ENCODE measurements around the gene TPCN2. TPM values are rescaled to one million over a fixed set of nuclear protein-coding genes. Genes with fewer than 3 reads are reported as not detected.

TPCN2 gene
- total and polyA plus RNA-seq, 4 experiments from 2014 or later: 6.6 to 23.0 (median 14.8) TPM

DNA sequence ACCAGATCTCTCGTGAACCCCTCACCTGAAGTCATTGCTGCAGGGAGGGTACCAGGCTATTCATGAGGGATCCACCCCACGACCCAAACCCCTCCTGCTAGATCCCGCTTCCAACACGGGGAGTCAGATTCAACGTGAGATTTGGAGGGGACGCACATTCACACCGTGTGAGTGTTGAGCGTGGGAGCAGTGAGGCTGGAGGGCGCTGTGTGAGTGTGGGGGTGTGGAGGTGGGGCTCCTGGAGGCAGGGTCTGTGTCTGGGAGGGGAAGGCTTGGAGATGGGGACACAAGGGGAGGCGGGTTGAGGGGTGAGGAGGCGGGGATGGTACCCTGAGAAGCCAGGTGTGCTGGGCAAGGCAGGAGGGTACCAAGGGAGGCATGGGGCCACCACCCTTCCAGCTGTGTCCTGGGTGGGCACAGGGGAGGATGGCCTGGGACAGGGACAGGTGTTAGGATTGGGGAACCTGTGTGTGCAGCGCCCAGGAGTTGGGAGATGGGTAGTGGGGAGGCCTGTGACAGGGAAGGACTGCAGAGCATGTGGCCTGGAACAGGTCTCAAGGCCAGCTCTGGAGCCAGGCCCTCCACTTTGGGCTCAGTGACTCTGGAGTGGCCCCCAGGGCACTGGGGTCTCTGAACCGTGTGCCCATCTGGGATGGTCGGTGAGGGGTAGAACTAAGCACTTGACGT lies 13.6 kb downstream of the TPCN2 start:
- peak overlapping the region in 2 of 7 donors; percentile 12 to 46 for H3K27ac Mint-ChIP-seq
- CTCF ChIA-PET (ENCODE audit: partially characterized antibody): no interaction called here

DNA sequence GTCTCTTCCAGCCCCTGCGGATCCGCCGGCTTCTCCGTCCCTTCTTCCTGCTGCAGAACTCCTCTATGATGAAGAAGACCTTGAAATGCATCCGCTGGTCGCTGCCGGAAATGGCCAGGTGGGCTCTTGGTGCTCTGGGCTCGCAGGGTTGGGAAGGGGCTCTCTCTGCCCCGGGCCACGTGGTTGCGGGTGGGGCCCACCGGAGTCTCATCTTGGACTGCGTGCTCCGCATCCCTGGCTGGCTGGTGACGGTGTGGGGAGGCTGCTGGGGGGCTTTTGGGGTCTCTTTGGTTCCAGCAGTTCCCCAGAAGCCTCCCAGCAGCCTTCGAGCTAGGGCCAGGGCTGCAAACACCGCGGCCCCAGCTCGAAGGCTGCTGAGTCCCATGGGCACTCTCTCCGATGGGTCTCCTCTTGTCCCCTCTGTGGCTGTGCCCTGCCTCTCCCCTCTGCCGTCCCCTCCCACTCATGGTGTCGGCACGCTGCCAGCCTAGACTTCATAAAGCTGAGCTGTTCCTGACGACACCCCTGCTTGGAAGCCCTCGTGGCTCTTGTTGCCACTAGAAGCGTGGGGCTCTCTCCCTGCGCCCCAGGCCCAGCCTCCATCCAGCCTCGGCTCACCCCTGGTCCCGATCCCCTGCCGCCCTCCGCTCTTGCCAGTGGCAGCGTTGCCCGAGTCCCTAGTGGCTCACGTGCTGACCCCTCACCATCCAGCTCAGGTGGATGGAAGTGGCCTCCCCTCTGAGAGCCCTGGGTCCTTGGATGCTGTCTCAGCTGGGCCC lies 14.3 kb downstream of the TPCN2 start:
- CTCF ChIA-PET (ENCODE audit: partially characterized antibody): no interaction called here
- Mint-ChIP-seq H3K36me3 (peaks cover 9 to 18% of the 10 kb centered on the region in 2 donors), H3K27me3 (no peaks in the 10 kb centered on the region), H3K9me3 (peaks cover 0 to 2% (median 0%) of the 10 kb centered on the region in 8 donors), H3K4me1 (peaks cover 0 to 9% (median 0%) of the 10 kb centered on the region in 4 donors), H3K4me3 (no peak overlapping the region), H3K27ac (no peak overlapping the region)
- DNase-seq: no peak
- POLR2A ChIA-PET (ENCODE audit: partially characterized antibody): no interaction called here
- Histone ChIP-seq H3K4me1 (ENCODE audit: insufficient read depth, low read length) (no peaks in the 10 kb centered on the region), H3K4me3 (ENCODE audit: low read length in 2 of 2) (no peak overlapping the region), H3K27me3 (ENCODE audit: insufficient read depth, low read length) (no peaks in the 10 kb centered on the region), H3K27ac (ENCODE audit: low read depth, low read length) (no peak overlapping the region), H3K36me3 (ENCODE audit: insufficient read depth, low read length) (no peaks in the 10 kb centered on the region), H3K9me3 (ENCODE audit: control insufficient read depth in 1 of 2, low read length in 2 of 2) (no peaks in the 10 kb centered on the region)
- intact Hi-C loops (cut with micrococcal nuclease): no loop called here

More for the DNA sequence above, 13.6 kb downstream of the TPCN2 start:
- Mint-ChIP-seq H3K27me3 (no peaks in the 10 kb centered on the region), H3K4me3 (no peak overlapping the region), H3K36me3 (peaks cover 9 to 13% of the 10 kb centered on the region in 2 donors), H3K4me1 (peaks cover 0 to 7% (median 0%) of the 10 kb centered on the region in 4 donors), H3K9me3 (peaks cover 0 to 2% (median 0%) of the 10 kb centered on the region in 8 donors)
- no peak overlapping the region for H3K4me3 ChIP-seq (ENCODE audit: low read length in 2 of 2)
- H3K4me1 ChIP-seq (ENCODE audit: insufficient read depth, low read length): no peaks in the 10 kb centered on the region
- intact Hi-C loops (cut with micrococcal nuclease): no loop called here
- no peak overlapping the region for H3K27ac ChIP-seq (ENCODE audit: low read depth, low read length)
- POLR2A ChIA-PET (ENCODE audit: partially characterized antibody): no interaction called here
- H3K9me3 ChIP-seq (ENCODE audit: control insufficient read depth in 1 of 2, low read length in 2 of 2): no peaks in the 10 kb centered on the region
- H3K27me3 ChIP-seq (ENCODE audit: insufficient read depth, low read length): no peaks in the 10 kb centered on the region
- no peak for DNase-seq
- no peaks in the 10 kb centered on the region for H3K36me3 ChIP-seq (ENCODE audit: insufficient read depth, low read length)

DNA sequence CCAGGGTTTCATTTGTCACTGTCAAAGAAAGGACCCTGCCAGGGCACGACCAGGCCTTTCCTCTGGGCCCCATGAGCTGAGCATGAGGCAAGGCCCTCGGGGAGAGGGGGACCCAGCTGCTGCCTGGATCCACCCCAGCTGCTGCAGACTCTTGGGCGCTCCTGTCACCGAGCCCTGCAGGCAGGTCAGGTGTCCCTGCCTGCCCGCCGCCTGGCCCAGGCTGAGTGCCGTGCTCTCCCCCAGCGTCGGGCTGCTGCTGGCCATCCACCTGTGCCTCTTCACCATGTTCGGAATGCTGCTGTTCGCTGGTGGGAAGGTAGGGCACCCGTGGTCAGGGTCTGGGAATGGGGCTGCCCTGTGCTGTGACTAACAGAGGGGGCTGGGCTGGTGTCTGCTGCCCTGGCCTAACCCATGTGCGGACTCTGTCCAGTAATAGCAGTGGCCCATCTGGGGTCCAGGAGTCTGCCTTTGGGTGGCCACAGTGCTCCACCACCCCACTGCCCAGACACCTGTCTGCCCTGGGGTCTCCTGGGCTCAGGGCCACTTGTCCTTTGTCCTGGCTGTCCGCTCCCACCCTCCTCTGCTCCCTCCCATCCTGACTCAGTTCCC lies 15.0 kb downstream of the TPCN2 start:
- Mint-ChIP-seq H3K9me3 (peaks cover 0 to 2% (median 0%) of the 10 kb centered on the region in 8 donors), H3K36me3 (peaks cover 9 to 19% of the 10 kb centered on the region in 2 donors), H3K4me3 (no peak overlapping the region), H3K27ac (no peak overlapping the region), H3K4me1 (peaks cover 0 to 7% (median 0%) of the 10 kb centered on the region in 4 donors), H3K27me3 (no peaks in the 10 kb centered on the region)
- POLR2A ChIA-PET (ENCODE audit: partially characterized antibody): no interaction called here
- H3K36me3 ChIP-seq (ENCODE audit: insufficient read depth, low read length): no peaks in the 10 kb centered on the region
- no peak for DNase-seq
- no peak overlapping the region for H3K27ac ChIP-seq (ENCODE audit: low read depth, low read length)
- intact Hi-C loops (cut with micrococcal nuclease): no loop called here
- no peaks in the 10 kb centered on the region for H3K27me3 ChIP-seq (ENCODE audit: insufficient read depth, low read length)
- CTCF ChIA-PET (ENCODE audit: partially characterized antibody): no interaction called here
- H3K9me3 ChIP-seq (ENCODE audit: control insufficient read depth in 1 of 2, low read length in 2 of 2): no peaks in the 10 kb centered on the region
- no peak overlapping the region for H3K4me3 ChIP-seq (ENCODE audit: low read length in 2 of 2)
- no peaks in the 10 kb centered on the region for H3K4me1 ChIP-seq (ENCODE audit: insufficient read depth, low read length)

DNA sequence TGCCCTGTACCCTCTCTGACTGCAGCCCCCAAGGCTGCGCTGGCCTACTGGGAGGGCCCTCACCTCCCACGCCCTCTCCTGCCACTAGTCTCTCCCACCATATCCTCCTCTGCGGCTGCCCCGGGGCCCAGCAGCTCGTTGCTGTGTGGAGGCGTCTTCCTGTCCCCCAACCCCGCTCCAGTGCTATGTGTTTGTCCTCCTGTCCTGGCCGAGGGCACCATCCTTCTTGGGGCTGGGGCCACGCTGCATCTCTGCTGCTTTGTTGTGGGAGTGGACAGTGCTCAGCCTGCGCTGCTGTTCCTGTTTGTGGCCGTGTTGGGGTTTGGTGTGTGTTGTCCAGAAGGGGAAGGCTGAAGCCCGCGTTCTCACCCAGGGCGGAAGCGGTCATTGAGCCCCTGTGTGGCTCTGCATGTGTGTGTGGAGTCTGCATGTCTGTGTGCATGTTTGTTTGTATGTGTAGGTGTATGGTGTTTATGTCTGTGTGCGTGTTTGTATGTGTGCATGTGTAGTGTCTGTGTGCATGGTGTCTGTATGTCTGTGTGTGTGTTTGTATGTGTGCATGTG lies 15.7 kb downstream of the TPCN2 start:
- Histone ChIP-seq H3K27me3 (ENCODE audit: insufficient read depth, low read length) (no peaks in the 10 kb centered on the region), H3K4me3 (ENCODE audit: low read length in 2 of 2) (no peak overlapping the region), H3K36me3 (ENCODE audit: insufficient read depth, low read length) (no peaks in the 10 kb centered on the region), H3K9me3 (ENCODE audit: control insufficient read depth in 1 of 2, low read length in 2 of 2) (no peaks in the 10 kb centered on the region), H3K27ac (ENCODE audit: low read depth, low read length) (no peak overlapping the region), H3K4me1 (ENCODE audit: insufficient read depth, low read length) (no peaks in the 10 kb centered on the region)
- POLR2A ChIA-PET (ENCODE audit: partially characterized antibody): no interaction called here
- Mint-ChIP-seq H3K4me1 (peaks cover 0 to 7% (median 0%) of the 10 kb centered on the region in 4 donors), H3K36me3 (peaks cover 9 to 19% of the 10 kb centered on the region in 2 donors), H3K27me3 (no peaks in the 10 kb centered on the region), H3K27ac (no peak overlapping the region), H3K9me3 (peaks cover 0 to 2% (median 0%) of the 10 kb centered on the region in 8 donors), H3K4me3 (no peak overlapping the region)
- CTCF ChIA-PET (ENCODE audit: partially characterized antibody): no interaction called here
- intact Hi-C loops (cut with micrococcal nuclease): no loop called here
- DNase-seq: no peak

DNA sequence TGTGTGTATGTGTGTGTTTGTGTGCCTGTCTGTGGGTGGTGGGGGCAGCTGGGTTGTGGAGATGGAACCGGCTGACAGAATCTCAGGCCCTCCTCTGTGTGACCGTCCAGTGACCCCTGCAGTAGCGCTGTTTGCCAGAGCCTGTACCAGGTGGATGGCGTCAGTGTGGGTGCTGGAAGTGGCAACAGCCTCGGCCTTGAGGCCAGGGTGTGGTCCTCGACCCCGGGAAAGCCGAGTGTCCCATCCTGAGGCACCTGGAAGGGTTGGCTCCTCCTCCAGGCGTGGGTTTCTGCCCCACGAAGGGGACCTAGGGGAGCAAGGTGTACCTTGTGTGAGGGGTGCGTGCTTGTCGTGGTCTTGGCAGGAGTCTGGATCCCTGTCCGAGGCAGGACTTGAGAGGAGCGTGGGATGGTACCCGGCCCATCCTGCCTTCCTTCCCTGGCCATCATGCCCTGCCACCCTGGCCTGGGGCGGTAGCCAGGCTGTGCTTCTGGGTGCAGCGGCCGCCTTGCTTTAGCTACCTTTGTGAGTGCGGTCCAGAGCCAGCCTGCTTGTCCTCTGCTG lies 16.5 kb downstream of the TPCN2 start:
- Histone ChIP-seq H3K27ac (ENCODE audit: low read depth, low read length) (no peak overlapping the region), H3K4me1 (ENCODE audit: insufficient read depth, low read length) (no peaks in the 10 kb centered on the region), H3K9me3 (ENCODE audit: control insufficient read depth in 1 of 2, low read length in 2 of 2) (no peaks in the 10 kb centered on the region), H3K27me3 (ENCODE audit: insufficient read depth, low read length) (no peaks in the 10 kb centered on the region), H3K36me3 (ENCODE audit: insufficient read depth, low read length) (no peaks in the 10 kb centered on the region), H3K4me3 (ENCODE audit: low read length in 2 of 2) (no peak overlapping the region)
- H3K9me3 Mint-ChIP-seq: peaks cover 0 to 2% (median 0%) of the 10 kb centered on the region in 8 donors
- no peak overlapping the region for H3K27ac Mint-ChIP-seq
- no peak for DNase-seq
- ChIA-PET CTCF (ENCODE audit: partially characterized antibody) (no interaction called here), POLR2A (ENCODE audit: partially characterized antibody) (no interaction called here)
- intact Hi-C loops (cut with micrococcal nuclease): no loop called here
- H3K4me3 Mint-ChIP-seq: no peak overlapping the region
- H3K27me3 Mint-ChIP-seq: no peaks in the 10 kb centered on the region
- H3K4me1 Mint-ChIP-seq: peaks cover 0 to 7% (median 0%) of the 10 kb centered on the region in 4 donors
- peaks cover 3 to 23% of the 10 kb centered on the region in 2 donors for H3K36me3 Mint-ChIP-seq

DNA sequence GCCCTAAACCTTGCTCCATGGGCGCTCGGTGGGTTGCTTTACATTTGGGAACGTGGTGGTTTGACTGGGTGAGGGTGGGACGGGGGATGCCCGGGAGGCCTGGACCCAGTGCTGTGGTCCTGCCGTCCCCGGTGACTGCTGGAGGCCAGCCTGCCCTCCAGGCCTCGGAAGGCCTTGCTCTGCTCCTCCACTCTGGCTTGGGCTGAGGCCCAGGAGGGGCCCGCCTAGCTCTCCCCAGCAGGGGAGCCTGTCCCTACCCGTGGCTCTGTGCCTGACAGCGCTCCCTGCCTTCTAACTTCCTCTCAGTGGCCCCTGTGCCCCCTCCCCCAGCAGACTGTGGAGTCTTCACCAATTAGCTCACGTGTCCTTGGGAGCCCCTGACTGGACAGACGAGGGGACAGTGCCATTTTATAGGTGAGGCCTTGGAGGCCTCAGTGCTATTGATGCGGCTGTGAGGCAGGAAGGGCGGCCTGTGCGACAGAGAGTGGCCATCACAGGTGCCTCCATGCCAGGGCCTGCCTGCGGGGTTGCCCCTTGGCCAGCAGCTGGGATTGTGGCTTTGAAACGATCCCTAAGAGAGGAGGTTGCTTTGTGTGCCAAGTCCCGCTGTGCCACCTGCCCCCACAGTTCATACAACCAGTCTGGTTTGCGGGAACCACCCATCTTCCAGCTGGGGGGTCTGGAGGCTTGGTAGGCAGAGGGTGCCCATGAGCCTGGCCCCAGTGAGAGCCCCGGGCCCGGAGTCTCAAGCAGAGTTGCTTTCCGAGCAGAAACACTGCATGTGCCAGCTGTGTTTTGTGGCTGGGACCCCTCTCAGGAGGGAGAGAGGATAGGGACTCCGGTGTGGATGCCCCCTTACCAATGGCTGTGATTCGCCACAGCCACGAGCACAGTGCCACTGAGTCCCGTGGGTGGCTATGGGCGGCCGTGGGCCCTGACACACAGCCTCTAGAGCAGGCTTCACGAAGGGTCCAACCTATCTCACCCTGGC lies 17.7 kb downstream of the TPCN2 start:
- POLR2A ChIA-PET (ENCODE audit: partially characterized antibody): no interaction called here
- intact Hi-C loops (cut with micrococcal nuclease): no loop called here

More for the DNA sequence above, 17.7 kb downstream of the TPCN2 start:
- peaks cover 0 to 5% (median 0%) of the 10 kb centered on the region in 4 donors for H3K4me1 Mint-ChIP-seq
- no peaks in the 10 kb centered on the region for H3K4me1 ChIP-seq (ENCODE audit: insufficient read depth, low read length)
- H3K4me3 ChIP-seq (ENCODE audit: low read length in 2 of 2): no peak overlapping the region
- peak overlapping the region in 1 of 8 donors; percentile 31 for H3K4me3 Mint-ChIP-seq
- no peaks in the 10 kb centered on the region for H3K27me3 Mint-ChIP-seq
- no peak overlapping the region for H3K27ac ChIP-seq (ENCODE audit: low read depth, low read length)
- no peaks in the 10 kb centered on the region for H3K9me3 ChIP-seq (ENCODE audit: control insufficient read depth in 1 of 2, low read length in 2 of 2)
- DNase-seq: no peak
- no peak overlapping the region for H3K27ac Mint-ChIP-seq
- H3K9me3 Mint-ChIP-seq: peaks cover 0 to 2% (median 0%) of the 10 kb centered on the region in 8 donors
- H3K36me3 ChIP-seq (ENCODE audit: insufficient read depth, low read length): no peaks in the 10 kb centered on the region
- H3K36me3 Mint-ChIP-seq: peaks cover 4 to 26% of the 10 kb centered on the region in 2 donors
- CTCF ChIA-PET (ENCODE audit: partially characterized antibody): no interaction called here
- H3K27me3 ChIP-seq (ENCODE audit: insufficient read depth, low read length): no peaks in the 10 kb centered on the region

Data from CD4-positive, alpha-beta memory T cell (primary cell).